ENCODE results near the gene CRYBA4.

Gene CRYBA4

GRCh38 chr22:26597026-26597425 lies 24.7 kb upstream of the CRYBA4 start:
- TF ChIP-seq CTCF (IDR thresholded peaks at IDR 0.05; ENCODE audit: extremely low read depth, missing control alignments) = no peak

DNA sequence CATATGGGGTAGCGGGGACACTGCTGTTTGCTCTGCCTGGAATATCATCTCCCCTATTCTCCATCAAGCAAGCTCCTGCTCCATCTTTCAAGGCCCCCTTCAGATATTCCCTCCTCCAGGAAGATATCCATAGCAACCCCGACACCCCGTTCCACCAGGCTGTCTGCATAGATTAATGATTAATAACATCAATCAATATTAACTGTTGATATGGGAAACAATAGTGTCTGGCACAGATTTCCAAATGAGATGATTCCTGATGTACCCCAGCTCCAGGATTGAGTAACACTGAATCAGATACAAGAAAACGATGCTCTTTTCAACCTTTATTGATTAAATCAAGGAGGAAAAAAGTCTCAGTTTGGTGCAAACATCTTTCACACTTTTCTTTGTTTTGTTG lies 24.3 kb upstream of the CRYBA4 start:
- no peak for DNase-seq (ENCODE audit: low spot score)
- no peak for TF ChIP-seq CTCF (IDR thresholded peaks at IDR 0.05; ENCODE audit: extremely low read depth, missing control alignments)

More at GRCh38 chr22:26597026-26597425, 24.7 kb upstream of the CRYBA4 start:
- no peak for DNase-seq (ENCODE audit: low spot score)

DNA sequence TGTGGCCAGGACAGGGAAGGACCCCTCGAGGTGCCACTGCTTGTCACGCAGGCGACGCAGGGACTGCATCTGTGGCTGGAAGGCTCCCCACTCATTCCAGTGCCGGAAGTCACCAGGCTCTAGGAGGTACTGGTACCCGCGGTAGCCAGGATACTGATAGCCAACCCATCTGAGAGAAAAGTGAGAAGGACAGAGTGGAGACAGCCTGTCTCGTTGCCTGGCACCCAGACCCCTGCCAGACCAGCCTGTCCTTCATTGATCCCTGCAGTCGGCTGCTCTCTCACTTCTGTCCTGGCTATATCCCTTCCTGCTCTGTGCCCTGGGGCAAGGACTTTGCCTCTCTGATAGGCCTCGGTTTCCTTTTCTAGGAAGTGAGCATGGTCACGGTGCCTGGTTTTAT lies 22.3 kb upstream of the CRYBA4 start:
- no peak for DNase-seq (ENCODE audit: low spot score)
- no peak for TF ChIP-seq CTCF (IDR thresholded peaks at IDR 0.05; ENCODE audit: extremely low read depth, missing control alignments)

GRCh38 chr22:26601726-26602125 lies 20.0 kb upstream of the CRYBA4 start:
- DNase-seq (ENCODE audit: low spot score) = no peak
- no peak for TF ChIP-seq CTCF (IDR thresholded peaks at IDR 0.05; ENCODE audit: extremely low read depth, missing control alignments)

DNA sequence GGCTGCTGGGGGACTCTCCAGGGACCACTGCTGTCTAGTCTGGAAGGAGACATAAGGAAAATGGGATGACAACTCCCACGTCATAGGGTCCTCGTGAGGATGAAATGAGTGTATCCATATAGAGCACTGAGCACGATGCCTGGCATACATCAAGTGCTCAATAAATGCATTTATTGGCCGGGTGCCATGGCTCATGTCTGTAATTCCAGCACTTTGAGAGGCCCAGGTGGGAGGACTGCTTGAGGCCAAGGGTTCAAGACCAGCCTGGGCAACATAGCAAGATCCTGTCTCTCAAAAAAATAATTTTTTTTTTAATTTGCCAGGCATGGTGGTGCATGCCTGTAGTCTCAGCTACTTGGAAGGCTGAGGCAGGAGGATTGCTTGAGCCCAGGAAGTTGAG lies 19.6 kb upstream of the CRYBA4 start:
- no peak for DNase-seq (ENCODE audit: low spot score)
- TF ChIP-seq CTCF (IDR thresholded peaks at IDR 0.05; ENCODE audit: extremely low read depth, missing control alignments) = no peak

DNA sequence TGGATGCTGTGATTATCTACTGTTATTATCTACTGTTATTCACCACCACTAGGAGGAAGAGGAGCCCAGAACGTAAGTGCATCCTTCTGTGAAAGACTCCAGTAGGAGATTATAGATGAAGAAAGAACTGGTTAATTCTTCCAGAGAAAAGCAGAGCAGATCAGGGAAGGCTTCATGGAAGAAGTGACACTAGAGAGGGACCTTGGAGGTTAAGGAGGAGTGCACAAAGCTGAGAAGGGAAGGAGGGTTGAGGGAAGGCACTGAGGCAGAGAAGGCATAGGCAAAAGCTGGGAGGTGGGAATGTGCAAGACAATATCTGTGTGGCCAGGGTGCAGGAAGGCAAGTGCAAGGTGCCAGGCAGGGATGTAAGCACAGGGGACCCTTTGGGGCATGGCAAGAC lies 17.4 kb upstream of the CRYBA4 start:
- no peak for TF ChIP-seq CTCF (IDR thresholded peaks at IDR 0.05; ENCODE audit: extremely low read depth, missing control alignments)
- no peak for DNase-seq (ENCODE audit: low spot score)

DNA sequence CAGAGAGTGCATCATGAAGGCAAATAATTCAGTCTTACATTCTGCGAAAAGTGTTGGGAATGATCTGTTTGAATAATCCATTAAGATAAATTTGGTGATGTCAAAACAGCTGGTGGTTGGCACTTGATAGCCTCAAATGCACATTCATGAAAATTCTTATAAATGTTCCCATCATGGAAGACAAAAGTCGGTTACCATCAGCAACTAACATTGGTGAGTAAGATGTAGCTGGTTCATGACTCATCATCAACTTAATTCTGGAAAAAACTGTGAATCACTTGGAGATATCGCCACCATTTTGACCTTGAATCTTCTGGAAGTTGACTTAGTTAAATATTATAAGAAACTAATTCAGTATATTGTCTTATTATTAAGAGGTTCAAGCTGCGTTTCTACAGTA lies 15.2 kb upstream of the CRYBA4 start:
- TF ChIP-seq CTCF (IDR thresholded peaks at IDR 0.05; ENCODE audit: extremely low read depth, missing control alignments) = no peak
- DNase-seq (ENCODE audit: low spot score) = no peak

Measured in GM20000 (cell line).